Endometrial microvascular endothelial cells (primary cell): Measurements from ENCODE around the gene RNU4-1. TPM values are rescaled to one million over a fixed set of nuclear protein-coding genes. Genes with fewer than 3 reads are reported as not detected.
"Not testable (repeated sequence)": the region's sequence is repeated elsewhere in the genome, so short reads cannot be mapped to it uniquely, and the experiment has no call there.

Experiments used
- in situ Hi-C: cut with HindIII; loops from 2 replicates; pipeline ENCODE4 v1.10.0; 2017; ENCODE audit warnings: low sequenced_read_pairs, low pct_unique_long_range_greater_than_20kb; ENCODE audit errors: inconsistent ontology term
- total RNA-seq: library from RNA; depleted of rRNA; stranded (reverse); fragments of >200 nt; gene quantifications from one replicate; pipeline ENCODE4 v1.2.3, GENCODE V29; 2015; ENCODE audit errors: inconsistent ontology term

The RNU4-1 gene
- total RNA-seq, 1 donor from 2014 or later, result not detected

DNA sequence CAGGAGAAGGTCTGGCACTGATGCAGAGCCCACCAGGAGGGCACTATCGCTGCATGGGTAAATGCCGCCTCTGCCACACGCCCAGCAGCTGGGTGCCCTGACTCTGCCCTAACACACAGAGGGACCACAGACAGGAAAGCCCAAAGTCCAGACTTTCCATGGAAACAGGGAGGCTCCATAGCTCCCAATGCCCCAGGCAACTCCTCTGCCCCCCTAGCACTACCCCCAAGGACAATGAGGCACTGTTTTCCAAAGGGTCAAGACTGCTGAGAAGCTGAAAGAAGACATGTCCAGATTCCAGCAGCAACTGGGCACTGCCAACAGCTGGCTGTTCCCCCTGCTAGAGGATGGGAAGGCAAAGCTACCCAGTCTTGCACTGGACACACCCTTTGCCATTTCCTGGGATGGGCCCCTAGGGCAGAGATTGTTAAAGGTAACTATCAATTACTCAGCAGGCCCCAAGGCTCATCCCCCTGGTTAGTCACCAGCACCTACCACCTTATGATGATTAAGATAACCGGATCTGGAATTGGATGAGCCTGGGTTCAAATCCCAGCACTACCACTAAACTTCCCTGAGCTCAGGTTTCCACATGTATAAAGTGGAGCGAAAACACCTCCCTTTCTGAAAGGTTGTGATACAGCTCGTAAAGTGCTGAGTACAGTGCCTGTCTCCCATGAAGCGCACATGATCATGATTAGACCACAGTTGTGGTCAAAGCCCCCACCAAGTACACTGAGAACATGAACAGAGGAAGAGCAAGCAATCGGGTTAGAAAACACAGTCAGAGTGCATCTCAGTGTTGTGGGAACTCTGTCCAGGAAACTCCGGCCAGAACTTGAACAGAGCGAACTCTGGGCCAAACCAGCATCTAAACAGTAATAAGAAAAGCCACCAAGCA is 30.8 kb downstream of the RNU4-1 start:
- in situ Hi-C loops, result no loop called here

DNA sequence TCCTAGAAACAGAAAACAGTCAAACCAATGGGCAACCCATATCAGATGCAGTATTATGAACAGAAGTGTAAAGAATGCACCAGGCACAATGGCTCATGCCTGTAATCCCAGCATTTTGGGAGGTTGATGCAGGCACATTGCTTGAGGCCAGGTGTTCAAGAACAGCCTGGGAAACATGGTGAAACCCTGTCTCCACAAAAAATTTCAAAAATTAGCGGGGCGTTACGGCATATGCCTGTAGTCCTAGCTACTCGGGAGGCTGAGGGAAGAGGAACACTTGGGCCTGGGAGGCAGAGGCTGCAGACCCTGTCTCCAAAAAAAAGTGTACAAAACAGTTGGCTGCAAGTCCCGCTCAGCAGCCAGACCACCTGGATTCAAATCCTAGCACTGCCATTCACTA is 32.4 kb downstream of the RNU4-1 start:
- in situ Hi-C loops, result no loop called here

- in situ Hi-C loops, result no loop called here
Observed at GRCh38 chr12:120259418-120260202, 33.4 kb downstream of the RNU4-1 start.

GRCh38 chr12:120258323-120258896 is 34.6 kb downstream of the RNU4-1 start:
- in situ Hi-C loops, result no loop called here

DNA sequence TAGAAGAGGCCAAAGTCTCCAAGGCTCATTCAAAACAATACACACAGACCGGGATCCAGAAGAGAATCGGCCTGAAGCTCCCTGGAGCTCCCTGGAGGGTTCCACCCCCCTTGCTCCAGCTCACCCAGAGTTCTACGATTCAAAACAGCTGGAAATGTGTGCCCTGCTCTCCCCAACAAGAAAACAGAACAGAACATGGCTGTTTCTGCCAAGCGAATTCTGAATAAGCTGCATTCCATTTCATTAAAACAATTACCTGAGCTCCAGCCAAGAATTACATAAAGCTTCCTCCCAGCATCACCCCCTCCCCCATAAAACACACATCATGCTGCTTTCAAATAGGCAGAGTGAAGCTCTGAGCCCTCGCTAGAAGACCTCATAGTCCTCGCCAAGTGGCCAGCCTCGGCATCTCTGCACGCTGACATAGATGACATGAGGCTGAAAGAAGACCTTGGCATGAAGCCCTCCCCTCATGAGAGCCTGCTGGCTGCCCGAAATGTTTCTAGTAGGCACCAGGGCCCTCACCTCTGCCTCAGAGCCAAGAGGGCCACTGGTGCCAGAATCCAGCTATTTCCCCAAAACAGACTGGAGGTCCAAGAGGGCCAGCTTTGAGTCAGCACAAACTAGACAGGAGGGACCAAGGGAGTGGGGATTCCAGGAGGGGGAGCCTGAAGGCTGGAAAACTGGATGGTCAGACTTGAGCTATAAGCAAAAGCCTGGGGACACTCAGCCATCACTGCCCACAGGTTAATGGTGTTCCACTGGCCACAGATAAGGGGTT is 35.8 kb downstream of the RNU4-1 start:
- in situ Hi-C loops, result no loop called here

GRCh38 chr12:120254809-120255208 is 38.2 kb downstream of the RNU4-1 start:
- in situ Hi-C loops, result no loop called here

DNA sequence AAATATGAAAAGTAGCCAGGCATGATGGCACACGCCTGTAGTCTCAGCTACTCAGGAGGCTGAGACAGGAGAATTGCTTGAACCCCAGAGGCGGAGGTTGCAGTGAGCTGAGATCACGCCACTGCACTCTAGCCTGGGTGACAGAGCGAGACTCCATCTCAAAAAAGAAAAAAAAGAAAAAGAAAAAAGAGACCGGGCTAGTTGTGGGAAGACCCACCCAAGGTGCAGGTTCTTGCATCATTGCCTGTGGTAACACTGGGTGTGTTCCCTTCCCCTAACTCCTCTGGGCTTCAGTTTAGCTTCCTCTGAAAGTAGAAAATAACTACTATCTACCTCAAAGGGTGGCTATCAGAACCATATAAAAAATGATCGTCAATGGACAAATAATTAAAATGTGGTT is 39.7 kb downstream of the RNU4-1 start:
- in situ Hi-C loops, result not testable (repeated sequence)

GRCh38 chr12:120252071-120252906 is 40.7 kb downstream of the RNU4-1 start:
- in situ Hi-C loops, result no loop called here

GRCh38 chr12:120251364-120252070 is 41.5 kb downstream of the RNU4-1 start:
- in situ Hi-C loops, result not testable (repeated sequence)

- in situ Hi-C loops, result no loop called here
Observed at GRCh38 chr12:120249875-120250795, 42.9 kb downstream of the RNU4-1 start.

DNA sequence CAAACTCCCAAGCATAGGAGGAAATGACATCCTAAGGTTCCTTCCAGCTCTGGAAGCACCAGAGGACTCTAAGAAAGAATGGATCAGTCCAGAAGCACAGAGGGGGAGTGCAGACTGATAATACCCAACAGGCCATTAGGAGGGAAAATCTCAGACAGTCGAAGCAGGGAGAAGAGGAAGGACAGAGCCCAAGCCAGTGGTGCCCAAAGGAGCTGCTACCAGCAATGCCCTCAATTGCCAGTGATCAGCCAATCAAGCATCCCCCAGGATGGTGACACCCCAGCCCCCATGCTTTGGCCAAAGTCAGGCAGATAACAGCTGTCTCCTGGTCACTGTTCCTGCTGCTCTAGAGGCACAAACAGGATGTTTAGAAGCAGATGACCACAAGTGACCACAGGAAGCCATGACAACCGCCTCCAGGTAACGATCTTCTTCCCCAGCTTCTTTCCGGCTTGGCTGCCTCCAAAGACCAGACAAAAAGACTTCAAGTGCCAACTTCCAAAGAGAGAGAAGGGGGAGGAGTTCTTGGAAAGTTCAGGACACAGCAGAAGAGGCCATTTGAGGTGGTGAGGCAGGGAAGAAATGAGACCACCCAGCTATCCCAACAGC is 43.7 kb downstream of the RNU4-1 start:
- in situ Hi-C loops, result no loop called here

DNA sequence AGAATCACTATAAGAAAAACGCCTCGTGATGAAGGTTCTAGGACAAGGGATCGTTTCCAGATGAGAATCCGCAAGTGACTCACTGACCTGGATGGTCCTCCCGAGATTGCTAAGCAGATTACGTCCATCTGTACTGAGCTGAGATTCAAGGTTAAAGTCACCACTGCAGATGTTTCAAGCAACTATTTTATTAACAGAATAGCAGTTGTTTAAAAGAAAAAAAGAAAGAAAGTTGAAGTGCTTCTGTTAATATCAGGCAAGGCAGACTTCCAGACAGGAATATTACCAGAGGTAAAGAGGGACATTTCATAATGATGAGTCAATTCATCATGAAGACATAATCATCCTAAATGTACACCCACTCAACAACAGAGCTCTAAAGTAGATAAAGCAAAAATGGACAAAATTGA is 45.4 kb downstream of the RNU4-1 start:
- in situ Hi-C loops, result no loop called here

DNA sequence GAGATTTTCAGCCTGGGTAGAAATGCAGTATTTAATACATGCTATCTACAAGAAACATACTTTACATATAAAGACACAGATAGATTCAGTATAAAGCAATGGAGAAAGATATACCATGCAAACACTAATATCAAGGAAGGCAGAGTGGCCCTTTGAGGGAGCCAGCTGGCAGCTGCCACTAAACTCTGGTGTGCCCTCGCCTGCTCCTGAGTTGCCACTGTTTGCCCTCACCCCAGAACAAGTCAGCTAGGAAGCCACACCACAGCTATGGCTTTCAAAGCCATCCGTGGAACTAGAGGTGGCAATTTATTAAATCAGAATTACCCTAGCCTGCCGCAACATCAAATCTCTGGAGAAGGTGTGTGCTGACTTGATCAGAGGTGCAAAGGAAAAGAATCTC is 45.9 kb downstream of the RNU4-1 start:
- in situ Hi-C loops, result no loop called here

DNA sequence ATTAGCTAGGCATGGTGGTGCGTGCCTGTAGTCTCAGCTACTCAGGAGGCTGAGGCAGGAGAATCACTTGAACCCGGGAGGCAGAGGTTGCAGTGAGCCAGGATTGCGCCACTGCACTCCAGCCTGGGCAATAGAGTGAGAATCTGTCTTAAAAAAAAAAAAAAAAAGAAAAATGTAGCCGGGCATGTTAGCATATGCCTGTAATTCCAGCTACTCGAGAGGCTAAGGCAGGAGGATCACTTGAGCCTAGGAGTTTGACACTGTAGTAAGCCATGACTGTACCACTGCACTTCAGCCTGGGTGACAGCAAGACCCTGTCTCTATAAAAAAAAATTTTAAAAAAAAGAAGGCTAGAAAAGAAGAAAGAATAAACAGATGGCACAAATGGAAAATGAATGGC is 46.3 kb downstream of the RNU4-1 start:
- in situ Hi-C loops, result not testable (repeated sequence)
